SK-N-SH (cell line): ENCODE data around the gene CRIM1. TPM values are rescaled to one million over a fixed set of nuclear protein-coding genes. Genes with fewer than 3 reads are reported as not detected.

Source experiments
- CTCF ChIA-PET: fragments of 300-600, 350-600 bp; formaldehyde crosslinking; extraction: SDS; loops from one replicate; lab custom pipeline; 2021; lab: Yijun Ruan, JAX
- POLR2A ChIA-PET: fragments of 350-600 bp; sonication (Branson Sonifier 250); formaldehyde crosslinking; extraction: SDS; loops from one replicate; lab custom pipeline; 2020; ENCODE audit warnings: antibody characterized with exemption, inconsistent platforms; lab: Yijun Ruan, JAX
- DNase-seq: peaks from one replicate; pipeline ENCODE4 v3.0.0; 2012
- H2AFZ ChIP-seq: fragments of 200-600 bp; sonication (generic); 2 replicates; pipeline ENCODE4 v1.8.1; 2016; ENCODE audit warnings: antibody characterized with exemption, mild to moderate bottlenecking, low read depth
- H3F3A ChIP-seq: fragments of 200-600 bp; sonication (generic); replicated peaks from 2 replicates; pipeline ENCODE3; 2016; ENCODE audit warnings: antibody characterized with exemption, mild to moderate bottlenecking; ENCODE audit not compliant: insufficient read depth
- H3K27ac ChIP-seq, 2 experiments: fragments of 200-500 bp in 1 of 2; fragments of 200-600 bp in 1 of 2; sonication (Bioruptor generic) in 1 of 2; sonication (generic), shearing (Covaris generic) in 1 of 2; 2 replicates each; pipeline versions ENCODE4 v1.5.1 to v1.6.1; 2014 to 2016; ENCODE audit warnings: low read depth in 2 of 2, inconsistent platforms in 1 of 2, low read length in 1 of 2, mild to moderate bottlenecking in 1 of 2, mixed read lengths in 1 of 2
- H3K27me3 ChIP-seq: fragments of 200-600 bp; sonication (generic), shearing (Covaris generic); 2 replicates; pipeline ENCODE4 v1.6.1; 2016; ENCODE audit warnings: mixed run types; ENCODE audit not compliant: insufficient read depth
- H3K36me3 ChIP-seq, 2 experiments: fragments of 200-500 bp in 1 of 2; fragments of 200-600 bp in 1 of 2; sonication (Bioruptor generic) in 1 of 2; sonication (generic) in 1 of 2; replicated peaks in 1 of 2; 2 replicates each; pipeline versions ENCODE3 to v1.5.1; 2014 to 2016; ENCODE audit warnings: low read length in 1 of 2, mild to moderate bottlenecking in 1 of 2; ENCODE audit not compliant: insufficient read depth in 2 of 2, control insufficient read depth in 1 of 2
- H3K4me1 ChIP-seq, 2 experiments: fragments of 200-500 bp in 1 of 2; fragments of 200-600 bp in 1 of 2; sonication (Bioruptor generic) in 1 of 2; sonication (generic), shearing (Covaris generic) in 1 of 2; 2 replicates each; pipeline versions ENCODE4 v1.5.1 to v1.6.1; 2014 to 2016; ENCODE audit warnings: low read depth in 1 of 2, low read length in 1 of 2, mixed run types in 1 of 2; ENCODE audit not compliant: insufficient read depth in 2 of 2, control insufficient read depth in 1 of 2
- H3K4me2 ChIP-seq: fragments of 200-600 bp; sonication (generic), shearing (Covaris generic); 2 replicates; pipeline ENCODE4 v1.6.1; 2017; ENCODE audit warnings: mixed run types
- H3K4me3 ChIP-seq, 2 experiments: fragments of 200-500 bp in 1 of 2; fragments of 200-600 bp in 1 of 2; sonication (Bioruptor generic) in 1 of 2; sonication (generic), shearing (Covaris generic) in 1 of 2; 2 replicates each; pipeline versions ENCODE4 v1.5.1 to v1.8.1; 2014 to 2016; ENCODE audit warnings: low read depth in 2 of 2, inconsistent platforms in 1 of 2, low read length in 1 of 2, mild to moderate bottlenecking in 1 of 2, mixed read lengths in 1 of 2, moderate library complexity in 1 of 2
- H3K79me2 ChIP-seq: fragments of 200-600 bp; sonication (generic); 2 replicates; pipeline ENCODE4 v1.8.1; 2017; ENCODE audit warnings: mild to moderate bottlenecking; ENCODE audit not compliant: insufficient read depth
- H3K9ac ChIP-seq: fragments of 200-600 bp; sonication (generic); 2 replicates; pipeline ENCODE4 v1.6.1; 2017; ENCODE audit warnings: mixed run types
- H3K9me2 ChIP-seq: fragments of 200-600 bp; sonication (generic); 2 replicates; pipeline ENCODE4 v1.6.1; 2017; ENCODE audit warnings: mixed run types
- H3K9me3 ChIP-seq: fragments of 200-600 bp; sonication (generic); 2 replicates; pipeline ENCODE4 v1.6.1; 2017; ENCODE audit warnings: mixed run types, mild to moderate bottlenecking, moderate library complexity
- H4K20me1 ChIP-seq: fragments of 200-600 bp; sonication (generic); 2 replicates; pipeline ENCODE4 v1.6.1; 2017; ENCODE audit warnings: mild to moderate bottlenecking, mixed run types; ENCODE audit not compliant: insufficient read depth
- CTCF ChIP-seq: fragments of 200-600 bp; sonication (generic); IDR thresholded peaks from 2 replicates; pipeline ENCODE4 v1.6.1; 2017; ENCODE audit warnings: antibody characterized with exemption, mild to moderate bottlenecking, moderate library complexity
- EP300 ChIP-seq, 2 experiments: IDR thresholded peaks; 2 replicates each; pipeline versions ENCODE4 v1.4.0 to v1.6.1; 2012; ENCODE audit warnings: borderline replicate concordance in 1 of 2, low read depth in 1 of 2, low read length in 1 of 2
- EZH2phosphoT487 ChIP-seq: fragments of 200-600 bp; sonication (generic); IDR thresholded peaks from 2 replicates; pipeline ENCODE4 v1.6.1; 2017; ENCODE audit warnings: low read depth, mixed run types, mild to moderate bottlenecking, antibody characterized with exemption, moderate library complexity, borderline replicate concordance
- FOXJ3 ChIP-seq: sonication (generic); formaldehyde crosslinking; IDR thresholded peaks from 2 replicates; pipeline ENCODE4 v1.5.1; 2020; ENCODE audit warnings: mild to moderate bottlenecking, missing genetic modification reagents
- FOXM1 ChIP-seq: IDR thresholded peaks from 2 replicates; pipeline ENCODE4 v1.4.0; 2012; ENCODE audit warnings: low read depth, mild to moderate bottlenecking
- MAX ChIP-seq: IDR thresholded peaks from 2 replicates; pipeline ENCODE4 v1.4.0; 2012; ENCODE audit warnings: low read depth
- MEF2A ChIP-seq: IDR thresholded peaks from 2 replicates; pipeline ENCODE4 v1.4.0; 2012; ENCODE audit warnings: low read depth, borderline replicate concordance
- MXI1 ChIP-seq: IDR thresholded peaks from 2 replicates; pipeline ENCODE4 v1.6.1; 2012; ENCODE audit warnings: mild to moderate bottlenecking, low read depth, low read length, improper control_type of control experiment
- NFIC ChIP-seq: IDR thresholded peaks from 2 replicates; pipeline ENCODE4 v1.4.0; 2012; ENCODE audit warnings: borderline replicate concordance
- NRF1 ChIP-seq: IDR thresholded peaks from 2 replicates; pipeline ENCODE4 v1.6.1; 2012; ENCODE audit warnings: low read depth, mild to moderate bottlenecking, low read length
- PBX3 ChIP-seq: IDR thresholded peaks from 2 replicates; pipeline ENCODE4; 2012
- RCOR1 ChIP-seq: fragments of 150-350 bp; IDR thresholded peaks from 2 replicates; pipeline ENCODE4 v1.6.1; 2017; ENCODE audit warnings: antibody characterized with exemption, low read length
- RFX5 ChIP-seq: IDR thresholded peaks from 2 replicates; pipeline ENCODE4 v1.6.1; 2012; ENCODE audit warnings: mild to moderate bottlenecking, improper control_type of control experiment, low read length
- TAF1 ChIP-seq: IDR thresholded peaks from 2 replicates; pipeline ENCODE4 v1.6.1; 2012; ENCODE audit warnings: low read depth, mild to moderate bottlenecking, low read length, moderate library complexity, borderline replicate concordance
- TCF12 ChIP-seq: IDR thresholded peaks from 2 replicates; pipeline ENCODE4 v1.4.0; 2012
- TEAD4 ChIP-seq: IDR thresholded peaks from 2 replicates; pipeline ENCODE4 v1.4.0; 2012; ENCODE audit warnings: mild to moderate bottlenecking, borderline replicate concordance; ENCODE audit not compliant: insufficient read depth
- USF2 ChIP-seq: fragments of 150-350 bp; IDR thresholded peaks from 2 replicates; pipeline ENCODE4 v1.6.1; 2017; ENCODE audit warnings: antibody characterized with exemption, low read length, low read depth, borderline replicate concordance
- WGBS: methylation state at CpG from one replicate; pipeline ENCODE4 v1.1.6; 2017; ENCODE audit warnings: low lambda C conversion rate; 5-methylcytosine and 5-hydroxymethylcytosine counted together
- polyA plus RNA-seq, 3 experiments: library from polyadenylated mRNA; depleted of rRNA; stranded (reverse); fragments of >200 nt; gene quantifications; 2 replicates each; pipeline ENCODE4 v1.2.3, GENCODE V29; 2012

CRIM1 gene
- polyA plus RNA-seq, 1 of the 3 experiments (the other 2 are of a cell fraction), result 244 TPM

- Histone ChIP-seq H3K9ac (no peak overlapping the region), H3F3A (peaks cover 5% of the 10 kb centered on the region), H3K9me2 (no peaks in the 10 kb centered on the region), H3K4me2 (no peak overlapping the region), H3K36me3 (peaks cover 78 to 82% of the 10 kb centered on the region in 2 experiments), H3K27ac (peak overlapping the region in 1 of 2 experiments; percentile 9; a peak in 1 of 4 replicates), H2AFZ (no peak overlapping the region), H3K27me3 (no peaks in the 10 kb centered on the region), H3K4me1 (peaks cover 0 to 6% of the 10 kb centered on the region in 2 experiments; a peak in 2 of 4 replicates), H3K4me3 (no peak overlapping the region), H3K9me3 (no peaks in the 10 kb centered on the region), H3K79me2 (peaks cover 74% of the 10 kb centered on the region), H4K20me1 (no peaks in the 10 kb centered on the region)
- 79% methylated on average over 5 of the region's 5 CpGs for WGBS
- no peak for DNase-seq
- TF ChIP-seq NFIC, result no peak
- no peak for TF ChIP-seq FOXJ3 (CRISPR knock-in tag)
- no peak for TF ChIP-seq USF2
- TF ChIP-seq FOXM1, result no peak
- no peak for TF ChIP-seq EP300 (IDR thresholded peaks at IDR 0.05; ENCODE audit: borderline replicate concordance in 1 of 2, low read depth in 1 of 2, low read length in 1 of 2)
- TF ChIP-seq CTCF, result no peak
- no peak for TF ChIP-seq TCF12
- no peak for TF ChIP-seq TAF1
- TF ChIP-seq MXI1, result no peak
- no peak for TF ChIP-seq TEAD4
- no peak for TF ChIP-seq MAX
- TF ChIP-seq PBX3, result no peak
- TF ChIP-seq EZH2phosphoT487, result no peak
- TF ChIP-seq RFX5, result no peak
- CTCF ChIA-PET, result no interaction called here
- POLR2A ChIA-PET, result no interaction called here
Observed at GRCh38 chr2:36582538-36582937, 227.0 kb downstream of the CRIM1 start.

- Histone ChIP-seq H3K79me2 (peaks cover 75% of the 10 kb centered on the region), H3K27me3 (no peaks in the 10 kb centered on the region), H3F3A (peaks cover 5% of the 10 kb centered on the region), H3K9me2 (no peaks in the 10 kb centered on the region), H3K9me3 (no peaks in the 10 kb centered on the region), H3K4me1 (peaks cover 0 to 6% of the 10 kb centered on the region in 2 experiments; a peak in 2 of 4 replicates), H3K4me2 (no peak overlapping the region), H3K4me3 (no peak overlapping the region), H3K36me3 (peaks cover 74 to 81% of the 10 kb centered on the region in 2 experiments), H3K27ac (peak overlapping the region in 1 of 2 experiments; percentile 9; a peak in 1 of 4 replicates), H4K20me1 (no peaks in the 10 kb centered on the region), H3K9ac (no peak overlapping the region), H2AFZ (no peak overlapping the region)
- 93% methylated on average over 3 of the region's 3 CpGs for WGBS
- ChIA-PET POLR2A (no interaction called here), CTCF (no interaction called here)
- DNase-seq, result no peak
- TF ChIP-seq NRF1 (no peak), MEF2A (no peak), PBX3 (no peak), RCOR1 (no peak)
Observed at GRCh38 chr2:36582951-36583350, 227.4 kb downstream of the CRIM1 start.
